GM12874 (cell line): ENCODE data around the gene SDHAF1.

ENCODE experiments used
- TF ChIP-seq, protein P1 (sequence below): IDR thresholded peaks from 2 replicates; pipeline ENCODE4 v1.5.1; 2011; ENCODE audit warnings: low read depth, mild to moderate bottlenecking, control low read depth, low read length, moderate library complexity; ENCODE audit not compliant: insufficient read depth

The SDHAF1 gene

DNA sequence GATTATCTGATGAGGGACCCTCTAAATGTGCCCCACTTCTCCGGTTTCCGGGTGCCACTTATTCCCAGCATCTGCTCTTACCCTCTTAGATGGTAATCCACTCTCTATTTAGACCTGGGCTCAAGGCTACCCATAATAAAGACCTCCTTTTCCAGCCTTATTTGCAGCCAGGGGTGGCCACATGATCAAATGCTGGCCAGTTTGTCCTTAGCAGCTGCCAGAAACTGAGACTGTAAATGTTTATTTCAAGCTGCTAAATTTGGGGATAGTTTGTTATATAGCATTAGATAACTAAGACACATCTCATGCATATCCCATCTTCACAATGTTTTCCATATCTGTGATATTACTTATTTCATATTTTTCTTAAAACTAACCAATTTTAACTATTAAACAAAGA is 49.0 kb downstream of the SDHAF1 start:
- TF ChIP-seq, protein P1, sequence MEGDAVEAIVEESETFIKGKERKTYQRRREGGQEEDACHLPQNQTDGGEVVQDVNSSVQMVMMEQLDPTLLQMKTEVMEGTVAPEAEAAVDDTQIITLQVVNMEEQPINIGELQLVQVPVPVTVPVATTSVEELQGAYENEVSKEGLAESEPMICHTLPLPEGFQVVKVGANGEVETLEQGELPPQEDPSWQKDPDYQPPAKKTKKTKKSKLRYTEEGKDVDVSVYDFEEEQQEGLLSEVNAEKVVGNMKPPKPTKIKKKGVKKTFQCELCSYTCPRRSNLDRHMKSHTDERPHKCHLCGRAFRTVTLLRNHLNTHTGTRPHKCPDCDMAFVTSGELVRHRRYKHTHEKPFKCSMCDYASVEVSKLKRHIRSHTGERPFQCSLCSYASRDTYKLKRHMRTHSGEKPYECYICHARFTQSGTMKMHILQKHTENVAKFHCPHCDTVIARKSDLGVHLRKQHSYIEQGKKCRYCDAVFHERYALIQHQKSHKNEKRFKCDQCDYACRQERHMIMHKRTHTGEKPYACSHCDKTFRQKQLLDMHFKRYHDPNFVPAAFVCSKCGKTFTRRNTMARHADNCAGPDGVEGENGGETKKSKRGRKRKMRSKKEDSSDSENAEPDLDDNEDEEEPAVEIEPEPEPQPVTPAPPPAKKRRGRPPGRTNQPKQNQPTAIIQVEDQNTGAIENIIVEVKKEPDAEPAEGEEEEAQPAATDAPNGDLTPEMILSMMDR: no peak
